HG03460 (cell line): ENCODE data around the gene PPM1H.
A peak's percentile ranks its signal among the peaks of the same experiment; 100 is the strongest.

Experiments used
- ATAC-seq: cut with Tn5 transposase; IDR thresholded peaks from one replicate; pipeline ENCODE4 v1.9.1; 2021; ENCODE audit not compliant: unreplicated experiment

Gene PPM1H

DNA sequence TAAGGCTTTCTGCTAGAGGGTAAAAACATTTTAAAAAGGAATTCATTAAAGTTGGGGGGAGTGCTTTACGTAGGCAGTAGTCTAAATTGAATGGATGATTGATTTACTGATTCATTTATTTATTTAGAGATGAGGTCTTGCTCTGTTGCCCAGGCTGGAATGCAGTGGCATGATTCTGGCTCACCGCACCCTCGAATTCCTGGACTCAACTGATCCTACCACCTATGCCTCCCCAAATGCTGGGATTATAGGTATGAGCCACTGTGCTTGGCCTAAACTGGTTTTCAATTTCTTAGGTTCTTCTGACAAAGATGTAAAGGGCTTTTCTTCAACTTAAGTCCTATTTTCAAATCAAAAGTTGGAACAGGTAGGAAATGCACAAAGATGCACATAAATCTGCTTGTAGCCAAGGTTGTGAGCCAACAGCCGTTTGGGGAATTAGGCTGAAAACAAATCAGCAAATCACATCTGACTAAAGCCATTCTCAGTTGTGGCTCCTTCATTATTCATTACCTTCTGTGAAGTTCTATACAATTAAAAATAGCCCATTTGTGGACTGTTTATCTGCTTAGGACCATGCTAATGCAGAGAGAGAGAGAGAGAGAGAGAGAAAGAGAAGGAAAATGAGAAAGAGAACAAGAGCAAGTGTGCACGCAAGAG is 218.0 kb downstream of the PPM1H start:
- ATAC-seq, result no peak

DNA sequence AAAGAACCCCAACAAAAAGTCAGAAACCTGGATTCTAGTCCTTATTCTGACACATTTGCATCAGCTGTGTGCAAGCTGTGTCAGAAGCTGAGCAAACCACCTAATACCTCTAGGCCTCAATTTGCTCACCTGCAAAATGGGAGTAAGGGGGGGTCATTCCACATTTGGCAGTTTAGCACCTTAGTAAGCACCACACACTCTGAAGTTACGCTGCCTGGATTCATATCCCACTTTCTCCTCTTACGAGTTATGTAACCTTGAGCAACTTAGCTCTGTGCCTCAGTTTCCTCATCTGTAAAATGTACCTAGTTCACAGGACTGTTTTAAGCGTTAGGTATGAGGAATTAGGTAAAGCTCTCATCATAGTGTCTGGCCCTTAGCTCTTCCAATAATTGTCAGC is 218.9 kb downstream of the PPM1H start:
- ATAC-seq, result no peak

DNA sequence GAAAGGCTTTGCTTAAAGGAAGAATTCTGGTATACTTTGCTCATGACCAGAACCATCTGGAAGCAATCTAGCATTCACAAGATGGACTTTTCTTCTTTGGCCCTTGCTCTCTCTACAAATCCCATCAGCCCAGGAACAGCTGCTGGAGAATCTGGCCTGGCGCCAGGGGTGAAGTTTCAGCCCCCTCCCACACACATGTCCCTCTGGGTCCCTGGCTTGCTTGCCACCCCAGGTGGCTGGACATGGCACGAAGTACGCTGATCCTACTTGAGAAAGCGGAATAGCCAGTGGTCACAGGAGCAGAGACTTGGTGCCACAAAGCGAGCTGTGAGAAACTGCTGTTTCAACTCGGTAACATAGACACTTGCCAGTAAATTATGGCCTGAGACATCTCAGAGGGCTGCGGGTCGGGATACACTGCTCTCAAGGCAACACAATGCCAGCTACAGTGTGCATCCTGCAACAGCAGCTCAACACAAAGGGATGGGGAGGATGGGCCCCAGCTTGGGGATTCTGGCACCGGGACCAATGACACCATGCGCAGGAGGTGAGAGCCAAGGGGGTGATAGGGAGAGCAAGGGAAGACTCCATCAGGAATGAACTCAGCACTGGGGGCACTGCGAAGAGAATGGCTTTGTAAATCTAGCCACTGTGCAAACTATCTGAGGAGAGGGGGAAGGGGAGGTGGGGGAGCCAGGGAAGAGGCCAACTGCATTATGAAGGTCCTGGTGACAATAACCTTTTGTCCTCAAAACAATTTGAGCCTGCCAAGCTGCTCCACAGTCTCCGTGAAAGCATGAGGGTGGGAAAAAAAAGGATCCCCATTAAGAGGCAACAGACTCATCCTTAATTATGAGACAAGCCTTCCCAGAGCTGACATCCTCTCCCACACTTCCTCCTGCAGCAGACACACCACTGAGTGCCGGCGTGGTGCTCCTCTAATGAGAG is 219.9 kb downstream of the PPM1H start:
- no peak for ATAC-seq

DNA sequence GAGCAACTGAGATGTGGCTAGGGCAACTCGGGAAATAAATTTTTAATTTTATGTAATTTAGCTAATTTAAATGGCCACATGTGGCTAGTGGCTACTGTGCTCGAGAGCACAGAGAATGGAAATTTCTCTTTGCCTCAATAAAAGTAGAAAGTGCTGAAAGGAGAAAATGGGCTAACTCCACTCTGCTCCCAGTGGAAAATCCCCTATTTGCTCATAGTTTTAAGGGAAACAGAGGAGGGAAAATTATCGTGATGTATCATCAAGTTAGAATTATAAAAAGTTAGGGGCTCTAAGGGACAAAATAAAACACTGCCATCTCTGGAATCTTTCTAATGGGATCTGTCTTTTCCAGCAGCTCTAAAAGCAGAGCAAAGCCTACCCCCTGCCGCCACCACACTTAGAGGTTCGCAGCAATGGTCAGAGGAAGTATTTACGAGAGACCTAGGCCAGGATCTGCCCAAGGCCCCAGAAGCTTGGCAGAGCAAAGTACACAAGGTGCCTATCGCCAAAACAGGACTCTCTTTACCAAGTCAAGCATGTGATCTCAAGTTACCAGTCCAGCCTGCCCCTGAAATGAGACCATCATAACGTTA is 220.7 kb downstream of the PPM1H start:
- no peak for ATAC-seq

DNA sequence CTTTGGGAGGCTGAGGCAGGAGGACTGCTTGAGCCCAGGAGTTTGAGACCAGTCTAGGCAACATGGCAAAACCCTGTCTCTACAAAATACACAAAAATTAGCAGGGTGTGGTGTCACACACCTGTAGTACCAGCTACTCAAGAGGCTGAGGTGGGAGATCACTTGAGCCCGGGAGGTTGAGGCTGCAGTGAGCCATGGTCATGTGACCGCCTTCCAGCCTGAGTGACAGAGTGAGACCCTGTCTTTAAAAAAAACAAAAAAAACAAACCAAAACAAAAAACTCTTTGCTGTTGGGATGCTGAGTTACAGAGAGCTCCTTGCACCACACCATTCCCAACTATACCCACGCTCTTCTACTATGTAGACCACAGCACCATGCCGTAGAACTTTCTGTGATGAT is 221.2 kb downstream of the PPM1H start:
- ATAC-seq, result no peak

DNA sequence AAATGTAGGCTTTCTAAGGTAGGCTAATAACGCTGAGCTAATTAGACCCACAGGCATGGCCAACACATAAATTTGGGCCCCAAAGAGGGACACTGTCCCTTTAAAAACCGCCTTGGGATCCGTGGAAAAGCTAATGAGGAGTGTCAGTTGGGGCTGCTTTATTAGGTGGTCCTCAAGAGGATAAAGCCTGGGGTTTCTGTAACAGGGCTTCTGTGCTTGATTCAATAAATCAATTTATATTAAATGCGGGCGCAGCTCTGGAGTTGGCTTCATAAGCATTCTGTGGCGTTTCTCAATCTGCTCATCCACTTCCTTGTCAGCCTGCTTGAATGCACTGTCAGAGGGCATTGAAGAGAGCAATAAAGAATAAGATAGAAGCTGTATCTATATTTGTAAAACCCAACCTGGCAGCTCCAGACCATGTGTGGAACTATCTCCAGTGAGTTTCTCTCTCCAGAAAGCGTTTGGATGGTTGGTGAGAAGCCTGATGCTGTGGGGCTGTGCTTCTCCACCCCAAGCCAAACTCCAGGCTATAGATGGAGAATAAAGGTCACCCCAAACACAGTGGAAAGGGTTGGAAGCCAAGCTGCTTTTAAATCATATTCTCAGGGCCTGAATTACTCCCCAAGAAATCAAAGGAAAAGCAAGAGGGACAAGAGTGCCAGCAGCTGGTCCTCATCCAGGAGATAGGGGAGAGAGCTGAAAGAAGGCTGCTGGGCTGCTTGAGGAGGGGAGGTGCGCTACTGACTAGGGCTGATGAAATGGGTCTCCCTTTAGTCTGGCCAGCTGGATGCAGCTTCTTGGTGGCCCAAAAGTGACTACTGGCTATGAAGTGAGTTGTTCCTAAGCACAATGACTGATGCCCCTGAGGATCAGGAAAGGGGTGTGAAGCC is 222.0 kb downstream of the PPM1H start:
- no peak for ATAC-seq

DNA sequence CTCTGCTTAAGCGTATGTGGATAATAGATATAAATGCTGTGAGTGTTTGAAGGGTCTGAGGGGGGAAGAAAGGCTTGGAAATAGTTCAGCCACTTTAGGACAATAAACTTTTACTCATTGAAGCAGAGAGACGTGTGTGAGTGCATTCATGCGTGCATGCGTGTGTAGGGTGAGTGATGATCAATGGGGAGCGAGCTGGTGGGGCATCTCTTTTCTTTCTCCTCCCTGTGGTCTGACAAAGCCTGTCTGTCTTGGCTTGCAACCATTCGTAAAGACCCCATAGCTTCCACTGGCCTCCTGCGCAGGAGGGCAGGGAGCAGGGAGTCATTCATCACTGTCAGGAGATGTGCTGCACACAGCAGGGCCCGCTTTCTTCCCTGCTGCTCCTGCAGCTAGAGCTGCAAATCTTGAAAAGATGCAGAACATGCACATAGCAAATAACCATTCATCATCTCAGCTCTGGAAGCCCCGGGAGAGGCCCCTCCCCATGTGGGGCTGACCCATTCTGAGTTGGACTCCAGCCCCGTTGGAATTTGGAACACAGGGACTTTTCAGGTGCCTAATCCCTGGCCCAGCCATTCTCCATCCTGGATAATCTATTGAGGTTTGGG is 223.2 kb downstream of the PPM1H start:
- no peak for ATAC-seq

DNA sequence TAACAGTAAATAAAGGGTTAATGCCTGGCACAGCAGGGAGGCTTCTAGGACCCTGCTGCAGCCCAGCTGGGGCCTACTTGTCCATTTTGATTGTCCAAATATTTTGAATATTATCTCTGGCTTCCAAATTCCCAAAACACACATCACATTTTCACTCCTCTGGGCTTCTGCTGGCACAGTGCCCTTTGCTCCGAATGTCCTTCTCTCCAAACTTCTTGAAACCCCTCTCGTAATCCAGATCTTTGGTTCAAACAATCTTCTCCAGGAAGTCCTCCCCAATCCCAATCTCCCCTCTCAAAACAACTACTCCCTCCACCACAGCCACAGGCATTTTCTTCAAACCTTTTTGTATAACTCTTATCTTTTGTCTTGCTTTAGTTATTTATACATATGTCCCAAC is 225.6 kb downstream of the PPM1H start:
- no peak for ATAC-seq

DNA sequence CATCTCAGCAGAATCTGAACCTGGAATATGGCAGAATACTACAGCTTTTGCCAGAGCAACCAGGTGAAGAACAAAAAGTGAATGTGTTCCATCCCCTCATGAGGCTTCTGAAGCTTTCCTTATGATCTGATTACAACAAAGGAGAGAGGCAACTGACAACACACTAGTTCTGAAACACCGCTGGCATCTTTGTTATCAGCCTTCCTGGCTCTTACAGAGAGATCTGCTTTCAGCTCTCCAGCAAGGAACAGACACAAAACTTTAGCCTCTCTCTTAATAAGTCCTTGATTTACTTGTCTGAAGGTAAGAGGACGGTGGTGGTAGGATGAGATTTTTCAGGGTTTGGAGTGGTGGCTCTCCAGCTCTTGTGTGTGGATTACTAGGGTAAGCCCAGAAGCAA is 227.0 kb downstream of the PPM1H start:
- ATAC-seq, result no peak

DNA sequence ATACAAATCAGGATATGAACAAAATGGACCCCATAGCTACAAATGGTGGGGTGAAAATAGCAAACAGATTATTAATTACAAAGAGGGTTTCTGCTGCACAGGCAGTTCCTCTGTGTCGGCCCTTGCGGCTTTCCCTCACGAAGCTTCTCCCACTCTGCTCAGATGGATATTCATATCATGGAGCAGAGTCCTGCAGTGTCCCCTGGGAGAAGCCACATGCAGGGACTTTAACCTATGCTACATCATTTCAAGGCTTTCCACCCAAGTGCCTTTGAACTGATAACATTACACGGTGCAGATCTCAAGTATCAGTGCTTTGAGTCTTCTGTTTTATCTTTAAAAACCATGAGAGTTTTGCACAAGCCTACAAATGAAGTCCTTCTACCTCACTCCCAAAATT is 229.1 kb downstream of the PPM1H start:
- no peak for ATAC-seq

DNA sequence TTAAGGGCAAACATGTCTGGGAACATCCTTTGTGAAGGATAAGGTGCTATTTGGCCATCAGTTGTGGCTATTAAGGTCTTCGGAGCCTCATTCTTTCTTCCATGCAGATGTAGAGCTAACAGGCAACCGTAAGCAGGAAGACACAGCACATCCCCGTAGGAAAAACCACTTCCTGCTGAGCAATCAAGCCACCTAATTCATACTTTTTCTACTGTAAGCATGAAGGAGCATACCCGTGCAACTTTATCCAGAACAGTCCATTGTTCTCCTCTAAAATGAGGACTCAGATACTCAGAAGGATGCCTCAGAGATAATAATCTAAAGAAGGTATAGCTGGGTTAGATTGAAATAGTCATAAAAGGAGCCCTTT is 232.0 kb downstream of the PPM1H start:
- no peak for ATAC-seq

DNA sequence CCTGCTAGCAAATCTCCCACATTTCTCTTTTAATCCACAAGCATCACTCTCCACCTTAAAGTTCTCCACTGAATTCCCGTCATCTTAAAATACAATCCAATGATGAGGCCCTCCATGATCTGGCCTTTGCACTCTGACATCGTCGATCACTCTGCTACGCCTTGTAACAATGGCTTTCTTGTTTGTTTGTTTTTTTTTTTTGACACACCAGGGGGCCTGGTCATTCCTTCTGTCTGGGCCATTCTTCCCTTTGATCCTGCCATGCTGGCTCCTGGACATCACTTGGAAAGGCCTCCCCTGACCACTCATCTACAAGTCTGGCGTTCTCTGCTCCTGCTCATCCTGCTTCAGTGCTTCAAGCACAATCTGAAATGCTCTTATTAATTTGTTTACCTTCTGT is 233.5 kb downstream of the PPM1H start:
- ATAC-seq, result no peak

DNA sequence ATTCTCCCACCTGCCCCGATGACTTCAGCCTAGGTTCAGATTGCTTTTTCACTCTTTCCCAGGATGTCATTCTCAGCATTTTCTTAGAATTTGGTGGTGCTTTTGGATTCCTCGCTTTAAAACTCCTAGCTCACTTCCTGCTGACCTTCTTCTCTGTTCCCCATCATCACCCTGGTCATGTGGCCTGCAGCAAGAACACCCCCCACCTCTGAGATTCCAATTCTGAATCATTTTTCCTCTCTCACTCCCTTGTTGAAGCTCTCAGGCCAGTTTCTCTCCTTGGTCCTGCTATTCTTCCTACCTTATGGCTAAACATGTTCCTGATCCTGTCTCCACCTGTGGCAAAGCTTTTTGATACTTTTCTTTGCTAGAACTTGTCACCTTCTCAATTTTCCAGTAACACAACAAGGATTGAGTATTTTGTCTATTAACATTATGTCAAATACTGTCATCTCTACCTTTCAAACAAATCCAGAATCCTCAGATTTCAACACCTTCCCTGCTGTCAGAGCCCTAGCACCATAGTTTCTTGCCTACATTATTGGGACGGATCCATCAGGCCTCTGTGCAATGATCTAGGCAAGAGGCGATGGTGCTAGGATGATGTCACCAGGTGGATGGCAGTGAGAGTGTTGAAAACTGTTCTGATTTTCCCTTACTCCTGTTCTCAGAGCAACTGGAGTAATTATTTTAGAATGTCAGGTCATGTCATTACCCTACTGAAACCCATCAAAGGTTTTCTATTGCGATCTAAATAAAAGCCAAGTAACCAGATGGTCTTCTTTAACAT is 234.7 kb downstream of the PPM1H start:
- no peak for ATAC-seq

DNA sequence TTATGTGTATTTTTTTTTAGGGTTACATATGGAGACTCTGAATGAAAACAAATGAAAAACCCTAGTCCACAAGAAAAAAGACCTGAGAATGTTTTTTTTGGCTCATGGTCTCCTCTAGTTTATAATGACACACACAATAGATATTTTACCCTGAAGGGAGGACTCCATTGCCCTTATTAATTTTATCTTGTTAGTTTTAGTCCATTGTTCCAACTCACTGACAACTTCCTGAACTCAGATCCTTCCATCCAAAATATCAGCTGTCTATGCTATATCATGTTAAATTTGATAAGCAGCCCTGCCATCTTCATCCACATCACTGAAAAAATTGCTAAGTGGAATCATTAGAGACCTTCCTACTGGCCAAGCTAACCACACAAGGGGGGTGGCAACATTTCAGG is 236.2 kb downstream of the PPM1H start:
- ATAC-seq, result no peak

DNA sequence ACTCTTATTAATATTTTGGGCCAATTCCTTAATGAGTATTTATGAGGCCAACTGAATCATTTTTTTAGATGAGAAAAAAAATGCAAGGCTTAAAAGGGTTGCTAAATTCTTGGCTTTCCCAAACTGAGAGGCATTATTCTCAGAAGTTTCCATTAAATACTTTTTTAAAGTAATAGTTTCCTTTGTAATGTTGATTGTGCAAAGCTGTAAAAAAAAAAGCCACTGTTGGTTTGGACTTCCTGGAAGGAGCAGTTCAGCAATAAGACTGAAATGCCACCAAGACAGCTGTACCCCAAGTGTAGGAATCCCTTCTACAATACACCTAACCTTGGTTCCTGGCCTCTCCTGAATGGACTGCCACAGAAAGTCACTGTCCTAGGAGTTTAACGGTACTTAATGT is 237.1 kb downstream of the PPM1H start:
- ATAC-seq, result no peak

DNA sequence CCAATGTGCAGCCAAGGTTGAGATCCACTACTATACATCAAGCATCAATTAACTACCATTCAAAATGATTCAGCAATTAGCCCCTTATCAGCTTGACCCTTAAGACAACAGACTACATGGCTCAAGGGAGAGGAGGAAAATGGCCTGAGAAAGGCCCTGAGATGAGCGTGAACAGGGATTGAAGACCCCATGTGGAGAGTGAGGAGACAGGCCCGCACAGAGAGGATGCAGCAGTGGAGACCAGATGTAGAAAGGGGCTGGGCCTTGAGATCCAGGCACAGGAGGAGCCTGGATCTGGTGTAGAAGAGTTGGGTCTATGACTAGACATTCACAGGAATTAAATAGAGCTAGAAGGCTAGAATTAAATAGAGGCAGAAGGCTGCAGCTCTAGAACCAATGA is 239.3 kb downstream of the PPM1H start:
- no peak for ATAC-seq

DNA sequence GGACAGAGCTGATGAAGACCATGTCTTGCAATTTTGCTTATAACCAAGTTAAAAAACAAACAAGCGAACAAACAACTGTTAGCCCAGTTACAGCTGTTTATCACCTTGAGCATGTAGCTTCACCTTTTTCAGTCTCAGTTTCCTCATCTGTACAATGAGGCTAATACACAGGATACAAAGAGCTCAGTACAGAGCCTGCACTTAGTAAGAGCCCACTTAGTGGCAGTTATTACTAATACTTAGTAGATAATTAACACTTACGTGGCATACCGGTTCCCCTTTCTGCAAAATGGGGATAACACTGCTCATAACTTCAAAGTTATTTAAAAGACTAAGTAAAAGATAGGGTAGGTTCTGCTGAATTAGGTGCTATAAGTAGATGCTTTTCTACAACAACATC is 240.3 kb downstream of the PPM1H start:
- ATAC-seq, result peak; percentile 66

DNA sequence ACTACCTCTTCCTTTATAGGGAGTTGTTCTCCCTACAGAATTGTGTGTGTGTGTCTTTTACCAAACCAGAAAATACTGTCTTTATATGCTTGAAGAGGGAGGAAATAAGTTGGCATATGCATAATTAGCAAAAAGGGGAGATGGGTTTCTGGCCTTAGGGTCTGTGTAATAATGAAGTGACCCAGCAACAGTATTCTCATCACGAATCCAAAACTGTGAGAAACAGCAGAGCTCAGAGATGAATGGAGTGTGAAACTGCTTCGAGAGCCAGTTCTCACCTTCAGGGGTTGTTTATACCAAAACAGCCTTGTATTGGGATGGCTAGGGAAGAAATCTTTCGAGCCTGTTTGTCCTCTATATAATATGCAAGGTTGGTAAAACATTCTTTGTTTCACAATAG is 240.8 kb downstream of the PPM1H start:
- ATAC-seq, result no peak

DNA sequence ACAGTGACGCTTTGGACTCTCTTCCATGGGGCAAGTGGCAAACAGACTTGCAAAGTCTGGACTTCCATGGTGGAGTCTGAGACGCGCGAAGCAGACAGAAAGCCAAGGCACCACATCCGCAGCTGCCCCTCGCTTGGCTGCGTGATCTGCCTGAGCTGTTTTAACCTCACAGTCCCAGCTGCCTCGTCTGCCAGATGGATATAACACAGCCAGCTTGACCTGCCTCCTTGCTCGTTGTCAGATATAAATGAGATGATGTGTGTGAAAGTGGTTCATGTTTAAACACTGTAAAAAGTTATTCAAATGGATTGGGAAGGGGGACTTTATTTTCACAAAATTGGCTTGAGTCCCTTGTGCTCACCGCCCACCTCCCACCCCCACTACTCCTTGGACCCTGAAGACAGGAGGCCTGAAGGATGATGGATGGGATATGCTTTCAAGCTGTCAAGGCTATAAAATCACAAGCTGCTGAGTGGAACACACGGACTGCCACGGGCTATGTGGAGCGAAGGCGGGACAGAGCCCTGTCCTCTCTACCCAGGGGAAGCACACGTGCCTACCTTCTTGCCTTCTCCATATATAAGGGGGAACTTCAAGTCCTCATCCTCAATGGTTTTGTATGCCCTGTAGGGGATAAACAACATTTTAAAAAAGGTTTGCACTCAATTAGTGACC is 241.4 kb downstream of the PPM1H start:
- ATAC-seq, result no peak
